22Rv1 (cell line): Measurements from ENCODE around the gene RLIM.

Source experiments
- H3K27ac ChIP-seq: fragments of 450-650 bp; 2 replicates; pipeline ENCODE4 v1.5.1; 2017
- ZFX ChIP-seq: fragments of 450-650 bp; IDR thresholded peaks from 2 replicates; pipeline ENCODE4 v1.6.1; 2017; ENCODE audit warnings: antibody characterized with exemption, borderline replicate concordance
- TF ChIP-seq, protein P1 (sequence below): fragments of 450-650 bp; IDR thresholded peaks from 2 replicates; pipeline ENCODE4 v1.5.1; 2017; ENCODE audit warnings: mild to moderate bottlenecking

RLIM gene

DNA sequence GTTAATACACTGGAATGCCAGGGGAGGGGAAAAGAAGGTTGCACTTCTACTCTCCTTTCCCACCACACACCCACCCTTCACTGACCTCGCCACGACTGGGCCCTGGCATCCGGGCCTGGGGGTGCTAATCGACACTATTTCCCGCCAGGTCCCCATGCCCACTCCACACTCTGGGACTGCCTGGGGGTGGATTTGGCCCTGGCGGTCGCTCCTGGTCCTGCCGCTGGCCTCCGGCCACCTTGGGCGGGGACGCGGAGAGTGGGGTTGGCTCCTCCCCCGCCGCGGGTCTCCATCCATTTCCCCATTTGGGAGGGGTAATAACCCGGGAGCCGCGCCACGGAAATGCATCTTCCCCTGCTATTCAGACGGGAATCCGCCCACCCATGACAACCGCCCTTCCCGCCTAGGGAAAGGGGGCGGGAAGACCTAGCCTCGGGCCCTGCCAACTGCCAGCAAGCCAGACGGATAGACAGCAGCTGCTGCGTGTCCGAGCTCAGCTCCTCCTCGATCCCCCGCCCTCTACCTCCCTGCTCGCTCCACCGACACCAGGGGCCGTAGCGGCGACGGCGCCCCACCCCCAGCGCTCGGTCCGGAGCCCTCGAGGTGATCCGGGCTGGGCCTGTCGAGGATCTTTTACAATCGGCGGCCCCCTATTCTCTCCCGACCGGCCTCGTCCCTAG lies 78.1 kb downstream of the RLIM start:
- TF ChIP-seq ZFX = no peak
- TF ChIP-seq, protein P1, sequence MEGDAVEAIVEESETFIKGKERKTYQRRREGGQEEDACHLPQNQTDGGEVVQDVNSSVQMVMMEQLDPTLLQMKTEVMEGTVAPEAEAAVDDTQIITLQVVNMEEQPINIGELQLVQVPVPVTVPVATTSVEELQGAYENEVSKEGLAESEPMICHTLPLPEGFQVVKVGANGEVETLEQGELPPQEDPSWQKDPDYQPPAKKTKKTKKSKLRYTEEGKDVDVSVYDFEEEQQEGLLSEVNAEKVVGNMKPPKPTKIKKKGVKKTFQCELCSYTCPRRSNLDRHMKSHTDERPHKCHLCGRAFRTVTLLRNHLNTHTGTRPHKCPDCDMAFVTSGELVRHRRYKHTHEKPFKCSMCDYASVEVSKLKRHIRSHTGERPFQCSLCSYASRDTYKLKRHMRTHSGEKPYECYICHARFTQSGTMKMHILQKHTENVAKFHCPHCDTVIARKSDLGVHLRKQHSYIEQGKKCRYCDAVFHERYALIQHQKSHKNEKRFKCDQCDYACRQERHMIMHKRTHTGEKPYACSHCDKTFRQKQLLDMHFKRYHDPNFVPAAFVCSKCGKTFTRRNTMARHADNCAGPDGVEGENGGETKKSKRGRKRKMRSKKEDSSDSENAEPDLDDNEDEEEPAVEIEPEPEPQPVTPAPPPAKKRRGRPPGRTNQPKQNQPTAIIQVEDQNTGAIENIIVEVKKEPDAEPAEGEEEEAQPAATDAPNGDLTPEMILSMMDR = peak; percentile 12; the same call in 1 of the 2 replicates
- peak overlapping the region; percentile 76 for H3K27ac ChIP-seq

DNA sequence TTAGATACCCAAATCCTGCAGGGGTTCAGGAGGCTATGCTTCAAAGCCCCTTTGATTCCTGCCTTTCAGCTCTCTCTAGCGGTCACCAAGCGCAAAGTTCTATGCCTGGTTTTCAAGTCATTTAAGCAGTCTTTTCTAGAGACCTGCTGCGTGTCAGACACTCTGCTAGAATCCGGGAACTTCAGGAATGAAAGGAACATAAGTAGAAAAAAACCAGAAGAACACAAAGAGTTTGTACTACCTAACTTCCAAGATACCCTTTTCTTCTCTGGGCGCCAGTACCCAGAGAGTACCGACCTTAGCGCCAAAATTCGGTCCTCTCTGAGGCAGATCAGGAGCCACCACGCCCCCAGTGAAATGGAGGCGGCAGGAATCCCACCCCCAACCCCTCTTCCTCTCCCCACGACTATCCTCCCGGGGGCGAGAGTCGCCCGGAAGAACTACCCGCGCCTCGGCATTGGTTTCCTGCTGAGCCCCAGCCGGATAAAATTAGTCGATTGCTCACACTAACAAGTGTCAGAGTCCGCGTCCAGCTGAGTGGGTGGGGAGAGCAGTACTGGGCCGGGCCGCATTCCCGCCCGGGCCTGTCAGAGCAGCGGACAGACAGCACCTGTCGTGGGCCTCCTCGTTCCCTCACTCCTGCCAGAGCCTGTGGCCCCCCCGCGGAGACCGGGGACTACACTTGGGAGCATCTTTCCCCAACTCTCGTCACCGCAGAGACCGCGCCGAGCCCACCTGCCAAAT lies 78.8 kb downstream of the RLIM start:
- TF ChIP-seq, protein P1 = 0 out of 2 replicates have a peak, but pooled peaks have one; percentile 17
- no peak for TF ChIP-seq ZFX
- peak overlapping the region; percentile 76 for H3K27ac ChIP-seq
